GM18870 (cell line): ENCODE measurements around the gene MED13L.
"Not testable (repeated sequence)": the region's sequence is repeated elsewhere in the genome, so short reads cannot be mapped to it uniquely, and the experiment has no call there.

ENCODE experiments used
- ATAC-seq: cut with Tn5 transposase; IDR thresholded peaks from one replicate; pipeline ENCODE4 v1.9.1; 2021; ENCODE audit warnings: moderate library complexity; ENCODE audit not compliant: unreplicated experiment

Gene MED13L

DNA sequence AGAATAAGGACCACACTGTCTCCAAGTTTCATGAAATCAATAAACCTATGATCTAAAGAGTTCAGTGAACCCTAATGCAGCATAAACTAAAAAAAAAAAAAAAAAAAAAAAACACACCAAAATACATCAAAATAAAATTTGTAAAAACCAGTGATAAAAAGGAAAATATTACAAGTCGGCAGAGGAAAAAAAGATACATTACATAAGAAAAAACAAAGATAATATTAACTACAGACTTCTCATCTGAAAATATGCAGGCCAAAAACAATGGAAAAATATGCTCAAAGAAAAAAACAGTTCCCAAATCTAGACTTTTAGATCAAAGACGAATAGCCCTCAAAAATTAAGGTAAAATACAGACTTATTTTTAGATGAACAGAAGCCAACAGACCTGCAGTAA, 27.6 kb downstream of the MED13L start:
- no peak for ATAC-seq

DNA sequence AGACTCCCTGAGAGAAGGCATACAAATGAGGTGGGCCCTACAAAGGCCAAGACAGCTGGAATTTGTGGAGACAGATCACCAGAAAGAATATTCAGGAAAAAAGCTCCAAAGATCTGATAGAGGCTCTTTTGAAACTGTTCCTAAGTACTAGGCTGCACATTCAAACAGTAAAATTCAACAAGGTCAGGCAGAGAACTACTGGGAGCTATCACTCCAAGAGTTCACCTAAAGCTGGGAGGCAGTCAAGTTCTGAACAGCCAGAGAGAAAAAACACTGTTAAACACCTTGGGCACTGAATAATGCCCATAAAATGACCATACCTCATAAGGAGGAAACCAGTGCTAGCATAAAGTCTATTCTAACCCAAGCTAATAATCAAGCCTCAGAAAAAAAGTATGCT, 28.6 kb downstream of the MED13L start:
- no peak for ATAC-seq

DNA sequence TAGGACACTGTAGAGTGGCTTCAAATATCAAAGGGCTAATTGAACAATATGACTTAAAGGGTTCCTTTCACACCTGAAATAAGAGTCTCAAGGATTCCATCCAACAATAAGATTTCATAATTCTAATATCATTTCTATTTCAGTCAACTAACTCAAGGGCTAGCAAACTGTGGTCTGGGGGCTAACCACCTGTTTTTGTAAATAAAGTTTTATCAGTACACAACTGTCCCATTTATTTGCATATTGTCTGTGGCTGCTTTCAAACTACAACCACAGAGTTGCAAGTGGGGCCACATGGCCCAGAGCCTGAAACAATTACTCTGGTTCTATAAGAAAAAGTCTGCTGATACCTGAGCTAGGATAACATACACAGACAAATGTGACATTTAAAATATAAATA, 29.1 kb downstream of the MED13L start:
- ATAC-seq: no peak

DNA sequence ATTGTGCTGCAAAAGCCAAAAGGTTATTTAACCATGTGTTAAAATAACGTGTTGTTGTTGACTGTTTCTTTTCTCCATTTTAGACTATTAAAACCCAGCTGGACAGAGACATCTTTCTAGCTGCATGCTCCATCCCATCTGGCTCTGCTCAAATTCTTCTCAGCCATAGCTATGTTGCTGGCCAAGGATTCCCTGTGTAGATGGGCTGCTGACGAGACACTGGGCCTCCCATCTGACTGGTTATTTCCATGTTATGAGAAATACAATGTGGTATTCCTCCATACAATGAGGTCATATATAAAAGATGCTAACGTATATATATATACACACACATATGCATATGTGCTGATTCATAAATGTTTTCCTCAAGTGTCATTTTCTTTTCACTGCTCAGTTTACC, 30.1 kb downstream of the MED13L start:
- no peak for ATAC-seq

GRCh38 chr12:116246490-116247179, 30.9 kb downstream of the MED13L start:
- no peak for ATAC-seq

DNA sequence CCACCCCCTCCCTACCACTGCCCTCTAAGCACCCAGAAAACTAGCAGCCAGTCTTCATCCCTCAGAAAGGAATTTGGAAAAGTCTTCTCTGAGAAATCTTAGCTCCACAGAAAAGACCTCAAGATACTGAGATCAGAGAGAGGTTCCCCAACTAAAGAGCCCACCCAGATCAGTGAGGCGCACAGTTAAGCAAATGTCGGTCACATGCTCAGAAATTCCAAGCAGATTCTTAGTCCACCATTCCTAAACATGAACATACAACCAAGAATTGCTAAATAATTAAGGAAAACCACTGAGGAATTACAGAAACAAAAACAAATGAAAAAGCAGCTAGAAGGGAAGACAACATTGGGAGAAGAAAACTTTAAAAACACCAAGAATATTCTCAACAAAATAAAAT, 32.3 kb downstream of the MED13L start:
- ATAC-seq: no peak

GRCh38 chr12:116244474-116245090, 32.9 kb downstream of the MED13L start:
- ATAC-seq: no peak

GRCh38 chr12:116244001-116244400, 33.5 kb downstream of the MED13L start:
- ATAC-seq: no peak

DNA sequence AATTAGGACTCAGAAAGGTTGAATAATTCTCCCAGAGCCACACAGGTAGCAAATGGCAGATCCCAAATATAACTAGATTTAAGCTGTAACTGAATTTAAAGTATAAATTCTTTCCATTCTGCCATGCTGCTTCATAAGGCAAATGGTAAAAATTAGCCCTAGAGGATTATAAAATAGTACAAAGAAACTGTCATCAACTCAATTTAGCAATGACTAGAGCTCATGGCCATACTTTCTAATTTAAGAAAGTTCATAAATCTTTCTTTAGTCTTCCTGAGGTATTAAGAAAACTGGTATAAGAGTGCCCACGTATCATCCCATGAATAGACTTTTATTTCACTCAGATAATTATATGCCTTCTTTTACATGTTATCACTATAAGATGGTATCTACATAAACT, 34.8 kb downstream of the MED13L start:
- ATAC-seq: no peak

DNA sequence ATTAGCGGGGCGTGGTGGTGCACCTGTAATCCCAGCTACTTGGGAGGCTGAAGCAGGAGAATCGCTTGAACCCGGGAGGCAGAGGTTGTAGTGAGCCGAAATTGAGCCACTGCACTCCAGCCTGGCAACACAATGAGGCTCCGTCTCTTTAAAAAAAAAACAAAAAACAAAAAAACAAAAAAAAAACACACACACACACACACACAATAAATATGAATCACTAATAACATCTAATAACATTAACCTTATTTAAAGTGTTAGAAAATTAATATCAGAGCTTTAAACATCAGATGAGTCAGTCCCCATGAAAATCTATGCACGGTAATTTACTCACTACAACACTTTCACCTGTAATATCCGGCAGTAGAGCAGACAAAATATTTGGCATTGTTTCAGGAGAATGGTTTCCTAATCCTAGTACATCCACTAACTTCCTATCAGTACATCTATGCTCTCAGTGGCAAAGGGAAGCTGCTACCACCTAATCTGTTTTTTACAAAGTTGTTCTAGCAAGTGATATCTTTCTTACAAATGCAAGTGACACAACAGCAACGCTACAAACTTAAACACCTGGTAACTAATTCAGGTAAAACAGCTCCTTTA, 36.2 kb downstream of the MED13L start:
- no peak for ATAC-seq

DNA sequence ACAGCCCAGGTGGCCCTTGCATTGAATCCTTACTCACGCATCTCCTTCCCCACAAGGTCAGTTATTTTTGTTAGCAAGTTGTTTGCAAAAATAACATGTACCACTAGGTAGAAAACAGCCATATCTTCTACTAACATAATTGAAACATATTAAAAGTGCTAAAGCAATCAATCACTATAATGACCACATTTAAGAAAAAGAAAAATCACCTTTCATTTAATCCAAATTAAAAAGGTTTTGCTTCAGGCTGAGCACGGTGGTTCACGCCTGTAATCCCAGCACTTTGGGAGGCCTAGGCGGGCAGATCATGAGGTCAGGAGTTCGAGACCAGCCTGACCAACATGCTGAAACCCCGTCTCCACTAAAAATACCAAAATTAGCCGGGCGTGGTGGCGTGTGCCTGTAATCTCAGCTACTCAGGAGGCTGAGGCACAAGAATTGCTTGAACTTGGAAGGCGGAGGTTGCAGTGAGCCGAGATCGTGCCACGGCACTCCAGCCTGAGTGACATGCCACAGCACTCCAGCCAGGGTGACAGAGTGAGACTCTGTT, 38.8 kb downstream of the MED13L start:
- ATAC-seq: not testable (repeated sequence)

- ATAC-seq: no peak
These were observed 39.3 kb downstream of the MED13L start for GRCh38 chr12:116238149-116238548.

DNA sequence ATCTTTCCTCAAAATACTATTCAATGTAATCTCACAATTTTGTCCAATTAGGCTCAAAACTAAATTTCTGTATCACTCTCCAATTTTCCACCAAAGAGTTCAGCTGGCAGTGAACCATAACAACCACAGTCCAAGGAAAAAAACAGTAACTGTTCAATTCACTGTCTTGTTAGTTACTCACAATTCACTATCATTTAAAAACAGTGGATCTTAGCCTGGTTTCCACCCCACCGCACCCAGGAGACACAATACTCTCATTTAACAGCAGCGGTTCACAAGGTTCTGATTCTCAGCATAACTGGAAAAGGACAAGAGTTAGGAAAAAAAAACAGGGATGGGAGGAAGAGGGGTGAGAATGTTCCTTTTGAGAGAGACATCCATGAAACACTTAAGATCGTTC, 40.5 kb downstream of the MED13L start:
- ATAC-seq: no peak

- ATAC-seq: no peak
These were observed 41.3 kb downstream of the MED13L start for GRCh38 chr12:116236148-116236731.

DNA sequence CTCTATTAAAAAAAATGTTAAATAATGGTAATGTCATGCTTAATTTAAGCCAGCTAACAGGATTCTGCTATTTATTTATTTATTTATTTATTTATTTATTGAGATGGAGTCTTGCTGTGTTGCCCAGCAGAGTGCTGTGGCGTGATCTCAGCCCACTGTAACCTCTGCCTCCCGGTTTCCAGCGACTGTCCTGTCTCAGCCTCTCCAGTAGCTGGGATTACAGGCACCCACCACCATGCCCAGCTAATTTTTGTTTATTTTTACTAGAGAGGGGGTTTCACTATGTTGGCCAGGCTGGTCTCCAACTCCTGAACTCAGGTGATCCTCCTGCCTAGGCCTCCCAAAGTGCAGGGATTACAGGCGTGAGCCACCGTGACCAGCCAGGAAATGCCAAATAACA, 43.3 kb downstream of the MED13L start:
- not testable (repeated sequence) for ATAC-seq

DNA sequence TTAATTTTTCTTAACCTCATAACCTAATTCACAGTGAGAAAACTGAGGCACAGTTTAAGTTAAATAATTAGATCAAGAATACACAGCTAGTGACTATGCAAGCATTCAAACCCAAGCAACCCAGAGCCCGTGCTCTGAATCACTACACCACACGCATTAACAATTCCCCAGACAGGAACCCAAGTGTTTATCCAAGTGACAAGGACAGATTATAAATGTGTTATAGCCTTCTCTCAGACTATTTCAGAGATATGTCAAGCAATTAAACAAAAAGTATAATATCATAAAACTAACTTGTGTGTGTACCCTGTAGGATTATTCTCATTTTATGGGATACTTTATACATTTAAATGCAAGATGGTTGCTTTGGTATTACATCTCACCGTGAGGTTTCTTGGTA, 43.8 kb downstream of the MED13L start:
- ATAC-seq: no peak

DNA sequence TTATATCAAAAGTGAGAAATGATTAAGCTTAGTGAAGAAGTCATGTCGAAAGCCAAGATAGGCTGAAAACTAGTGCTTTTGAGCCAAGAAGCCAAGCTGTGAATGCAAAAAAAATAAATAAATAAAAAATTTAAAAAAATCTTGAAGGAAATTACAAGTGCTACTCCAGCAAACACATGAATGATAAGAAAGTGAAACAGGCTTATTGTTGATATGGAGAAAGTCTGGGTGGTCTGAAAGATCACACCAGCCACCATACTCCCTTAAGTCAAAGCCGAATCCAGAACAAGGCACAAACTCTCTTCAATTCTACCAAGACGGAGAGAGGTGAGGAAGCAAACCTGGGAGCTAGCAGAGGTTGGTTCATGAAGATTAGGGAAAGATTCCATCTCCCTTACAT, 49.7 kb downstream of the MED13L start:
- no peak for ATAC-seq

DNA sequence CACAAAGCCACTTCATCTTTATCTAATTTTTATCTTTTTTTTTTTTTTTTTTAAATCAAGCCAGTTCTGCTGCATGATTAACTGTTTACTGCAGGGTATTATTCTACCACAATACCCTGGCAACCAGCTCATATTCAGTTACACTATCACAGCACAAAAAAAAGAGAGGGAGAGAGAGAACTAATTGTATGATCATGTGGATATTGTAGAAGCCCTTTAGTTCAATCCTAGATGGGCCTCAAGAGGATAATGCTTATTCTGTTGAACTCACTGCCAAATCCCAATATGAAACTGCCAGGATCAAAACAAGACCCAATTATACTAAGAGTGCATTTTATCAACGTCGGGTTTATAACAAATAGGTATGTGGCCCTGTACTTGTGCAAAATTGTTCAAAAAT, 51.5 kb downstream of the MED13L start:
- no peak for ATAC-seq

DNA sequence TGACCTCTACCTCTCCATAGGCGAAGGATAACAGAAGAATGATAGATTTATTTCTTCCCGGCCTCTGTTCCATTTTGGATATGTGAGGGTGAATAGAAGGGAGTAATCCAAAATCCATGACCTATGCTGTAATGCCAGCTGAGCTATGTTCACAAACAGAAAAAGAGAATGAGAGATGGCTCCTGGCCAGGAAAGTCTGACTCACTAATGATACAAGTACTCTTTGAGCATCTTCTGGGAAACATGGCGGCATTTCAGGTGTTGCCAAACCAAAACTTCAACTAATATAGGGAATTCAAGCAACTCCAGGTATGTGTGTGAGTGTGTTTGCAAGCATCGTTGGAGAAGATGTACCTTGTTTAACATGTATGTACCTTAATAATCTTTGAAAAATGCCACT, 55.1 kb downstream of the MED13L start:
- ATAC-seq: no peak

DNA sequence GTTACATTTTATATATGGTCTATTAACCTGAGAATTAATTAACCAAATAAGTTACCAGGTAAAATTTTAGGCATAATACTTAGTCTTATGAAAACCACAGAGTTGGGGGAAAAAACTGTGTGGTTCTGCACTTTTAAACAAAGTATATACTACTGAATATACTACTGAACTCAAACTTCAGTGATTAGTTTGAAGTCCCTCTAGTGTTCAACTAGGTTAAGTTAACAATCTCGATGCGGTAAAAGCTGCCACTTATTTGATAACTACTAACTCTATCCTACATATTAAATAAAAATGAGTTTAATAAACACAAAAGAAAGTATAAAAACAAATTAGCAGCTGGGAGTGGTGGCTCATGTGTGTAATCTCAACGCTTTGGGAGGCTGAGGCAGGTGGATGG, 56.7 kb downstream of the MED13L start:
- no peak for ATAC-seq

DNA sequence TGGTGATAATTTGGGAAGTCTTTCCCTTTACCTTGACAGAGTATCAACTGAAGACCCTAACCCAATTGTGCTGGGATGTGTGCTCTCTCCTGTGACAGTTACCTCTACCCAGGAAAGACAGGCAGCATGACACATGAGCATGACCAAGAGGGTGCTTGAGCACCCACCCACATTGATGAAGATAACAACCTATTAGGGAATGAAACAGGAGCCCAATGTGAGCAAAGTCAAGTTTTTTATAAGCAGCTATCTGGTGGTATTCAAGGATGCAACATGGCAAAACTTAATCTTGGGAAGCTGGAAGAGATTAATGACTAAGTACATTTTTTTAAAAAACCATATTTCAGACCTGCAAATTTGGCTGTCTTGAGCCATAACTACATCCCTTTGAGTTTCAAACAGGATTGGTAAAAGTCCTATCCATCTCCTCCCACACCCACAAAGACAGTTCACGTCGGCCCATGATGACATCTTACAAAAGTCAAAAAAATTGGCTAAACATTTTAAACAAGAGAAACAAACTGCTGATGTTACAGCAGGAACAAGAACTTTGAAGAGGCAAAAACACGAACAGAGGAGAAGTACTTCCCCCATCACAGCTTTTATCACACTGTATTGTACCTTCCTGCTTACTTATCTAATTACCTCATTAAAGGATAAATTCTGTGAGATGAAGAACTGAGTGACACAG, 60.3 kb downstream of the MED13L start:
- no peak for ATAC-seq
